Transverse colon (tissue), 4 donors: ENCODE results near the gene GIPC1. TPM values are rescaled to one million over a fixed set of nuclear protein-coding genes. Genes with fewer than 3 reads are reported as not detected.

Experiments used
- DNase-seq: peaks from one replicate; pipeline ENCODE4 v3.0.0-alpha.2; 2019
- H3K27ac ChIP-seq, 4 donors: fragments of 200-600 bp; sonication (generic); 2 replicates each; pipeline ENCODE4 v1.5.1; 2016 to 2018; ENCODE audit warnings: inconsistent platforms in 4 of 4
- H3K27me3 ChIP-seq: fragments of 200-600 bp; sonication (generic); 2 replicates; pipeline ENCODE4 v1.5.1; 2017; ENCODE audit warnings: inconsistent platforms
- H3K36me3 ChIP-seq, 4 donors: fragments of 200-600 bp; sonication (generic); 2 replicates each; pipeline ENCODE4 v1.5.1; 2017 to 2019; ENCODE audit warnings: inconsistent platforms in 4 of 4
- H3K4me1 ChIP-seq, 4 donors: fragments of 200-600 bp; sonication (generic); 2 replicates each; pipeline ENCODE4 v1.5.1; 2017 to 2020; ENCODE audit warnings: inconsistent platforms in 4 of 4
- H3K4me3 ChIP-seq, 4 donors: fragments of 200-600 bp; sonication (generic); 1 replicate in 1 of 4; 2 replicates in 3 of 4; pipeline versions ENCODE4 v1.5.1 to v1.6.1; 2017 to 2019; ENCODE audit warnings: inconsistent platforms in 4 of 4
- H3K9me3 ChIP-seq, 2 donors: fragments of 200-600 bp; sonication (generic); 2 replicates each; pipeline ENCODE4 v1.5.1; 2017 to 2019; ENCODE audit warnings: inconsistent platforms in 2 of 2
- CTCF ChIP-seq, 5 experiments: fragments of 200-600 bp in 3 of 5; fragments of 450-650 bp in 2 of 5; sonication (generic) in 3 of 5; IDR thresholded peaks; 1 replicate in 2 of 5; 2 replicates in 3 of 5; pipeline ENCODE4 v1.5.1; 2016 to 2017; ENCODE audit warnings: antibody characterized with exemption in 5 of 5, inconsistent platforms in 3 of 5, mild to moderate bottlenecking in 2 of 5, moderate library complexity in 1 of 5
- EP300 ChIP-seq: sonication (generic); formaldehyde crosslinking; IDR thresholded peaks from one replicate; pipeline ENCODE4 v1.6.1; 2017; ENCODE audit warnings: antibody characterized with exemption, low read depth
- POLR2A ChIP-seq: fragments of 450-650 bp; IDR thresholded peaks from one replicate; pipeline ENCODE4 v1.6.1; 2016; ENCODE audit warnings: antibody characterized with exemption, mild to moderate bottlenecking, moderate library complexity
- POLR2AphosphoS5 ChIP-seq, 3 donors: sonication (generic); formaldehyde crosslinking; IDR thresholded peaks; one replicate each; pipeline ENCODE4 v1.6.1; 2016; ENCODE audit warnings: antibody characterized with exemption in 3 of 3
- WGBS, 2 donors: methylation state at CpG; one replicate each; pipeline ENCODE4 v1.1.5; 2018; ENCODE audit warnings: low coverage in 1 of 2; 5-methylcytosine and 5-hydroxymethylcytosine counted together
- in situ Hi-C, 4 donors: fragments of 200-750 bp; cut with MboI; loops; one replicate each; pipeline versions ENCODE4 v1.15.0 to v1.15.1; 2017; ENCODE audit warnings: low sequenced_read_pairs in 3 of 4, low pct_ligation_motif_present in 1 of 4, low pct_unique_long_range_greater_than_20kb in 1 of 4
- intact Hi-C: fragments of 100-400 bp; cut with DNase I; formaldehyde crosslinking; loops from one replicate; pipeline ENCODE4 v1.15.1; 2023; ENCODE audit warnings: low total_unique reads
- total RNA-seq, 4 donors: library from RNA; depleted of rRNA; stranded (reverse); fragments of >200 nt; gene quantifications; one replicate each; pipeline ENCODE4 v1.1.0, GENCODE V29; 2016

Gene GIPC1
- total RNA-seq, 4 donors from 2014 or later, result 295 to 569 (median 362) TPM

GRCh38 chr19:14494411-14494810, 1.5 kb downstream of the GIPC1 start:
- intact Hi-C loops, result no loop called here
- peak overlapping the region; percentile 86 to 94 (median 90) for H3K27ac ChIP-seq
- in situ Hi-C loops, result no loop called here
- no peaks in the 10 kb centered on the region for H3K9me3 ChIP-seq
- 79% methylated on average over 2 to 4 of the region's 4 CpGs for WGBS, 2 donors
- TF ChIP-seq EP300 (no peak), CTCF (IDR thresholded peaks at IDR 0.05) (no peak), POLR2AphosphoS5 (IDR thresholded peaks at IDR 0.05) (no peak), POLR2A (no peak)
- H3K27me3 ChIP-seq, result no peaks in the 10 kb centered on the region
- peaks cover 0 to 16% (median 0%) of the 10 kb centered on the region in 4 donors for H3K36me3 ChIP-seq
- no peak for DNase-seq
- H3K4me1 ChIP-seq, result peaks cover 25 to 61% (median 46%) of the 10 kb centered on the region in 4 donors
- peak overlapping the region in 1 of 4 donors; percentile 93 for H3K4me3 ChIP-seq

- H3K27ac ChIP-seq, result peak overlapping the region in 2 of 4 donors; percentile 27 to 41
- DNase-seq, result no peak
- intact Hi-C loops, result no loop called here
- in situ Hi-C loops, result no loop called here
- WGBS, 2 donors, result 75% methylated on average over 5 of the region's 5 CpGs; no CpG with 5 or more reads in 1 of the 2 donors
- H3K4me1 ChIP-seq, result peaks cover 25 to 55% (median 41%) of the 10 kb centered on the region in 4 donors
- no peaks in the 10 kb centered on the region for H3K9me3 ChIP-seq
- TF ChIP-seq POLR2AphosphoS5 (IDR thresholded peaks at IDR 0.05) (no peak), EP300 (no peak), CTCF (IDR thresholded peaks at IDR 0.05) (no peak), POLR2A (no peak)
- H3K36me3 ChIP-seq, result peaks cover 0 to 22% (median under 1%) of the 10 kb centered on the region in 4 donors
- no peaks in the 10 kb centered on the region for H3K27me3 ChIP-seq
- H3K4me3 ChIP-seq, result no peak overlapping the region
Observed at GRCh38 chr19:14492756-14493337, 3.1 kb downstream of the GIPC1 start.

- no peak for DNase-seq
- TF ChIP-seq POLR2AphosphoS5 (IDR thresholded peaks at IDR 0.05) (no peak), POLR2A (no peak), CTCF (IDR thresholded peaks at IDR 0.05) (no peak), EP300 (no peak)
- Histone ChIP-seq H3K27ac (no peak overlapping the region), H3K27me3 (no peaks in the 10 kb centered on the region), H3K36me3 (peaks cover 0 to 22% (median 3%) of the 10 kb centered on the region in 4 donors), H3K9me3 (no peaks in the 10 kb centered on the region), H3K4me1 (peaks cover 0 to 14% (median 9%) of the 10 kb centered on the region in 4 donors), H3K4me3 (no peak overlapping the region)
- 84 to 89% methylated on average over 11 to 16 of the region's 16 CpGs for WGBS, 2 donors
- in situ Hi-C loops (no loop called here), intact Hi-C loops (no loop called here)
Observed at GRCh38 chr19:14487370-14488125, 8.4 kb downstream of the GIPC1 start.

- Histone ChIP-seq H3K9me3 (no peaks in the 10 kb centered on the region), H3K4me3 (no peak overlapping the region), H3K36me3 (peaks cover 0 to 29% (median 0%) of the 10 kb centered on the region in 4 donors), H3K27ac (no peak overlapping the region), H3K27me3 (no peaks in the 10 kb centered on the region), H3K4me1 (peaks cover 0 to 9% (median 4%) of the 10 kb centered on the region in 4 donors)
- intact Hi-C loops (no loop called here), in situ Hi-C loops (no loop called here)
- no peak for DNase-seq
- TF ChIP-seq POLR2AphosphoS5 (IDR thresholded peaks at IDR 0.05), result no peak
- TF ChIP-seq CTCF (IDR thresholded peaks at IDR 0.05), result no peak
- WGBS, 2 donors, result 99% methylated on average over 8 of the region's 18 CpGs; no CpG with 5 or more reads in 1 of the 2 donors
Observed at GRCh38 chr19:14482172-14482941, 13.6 kb downstream of the GIPC1 start.
